Measurements from ENCODE around the gene RPL23.

RPL23 gene

DNA sequence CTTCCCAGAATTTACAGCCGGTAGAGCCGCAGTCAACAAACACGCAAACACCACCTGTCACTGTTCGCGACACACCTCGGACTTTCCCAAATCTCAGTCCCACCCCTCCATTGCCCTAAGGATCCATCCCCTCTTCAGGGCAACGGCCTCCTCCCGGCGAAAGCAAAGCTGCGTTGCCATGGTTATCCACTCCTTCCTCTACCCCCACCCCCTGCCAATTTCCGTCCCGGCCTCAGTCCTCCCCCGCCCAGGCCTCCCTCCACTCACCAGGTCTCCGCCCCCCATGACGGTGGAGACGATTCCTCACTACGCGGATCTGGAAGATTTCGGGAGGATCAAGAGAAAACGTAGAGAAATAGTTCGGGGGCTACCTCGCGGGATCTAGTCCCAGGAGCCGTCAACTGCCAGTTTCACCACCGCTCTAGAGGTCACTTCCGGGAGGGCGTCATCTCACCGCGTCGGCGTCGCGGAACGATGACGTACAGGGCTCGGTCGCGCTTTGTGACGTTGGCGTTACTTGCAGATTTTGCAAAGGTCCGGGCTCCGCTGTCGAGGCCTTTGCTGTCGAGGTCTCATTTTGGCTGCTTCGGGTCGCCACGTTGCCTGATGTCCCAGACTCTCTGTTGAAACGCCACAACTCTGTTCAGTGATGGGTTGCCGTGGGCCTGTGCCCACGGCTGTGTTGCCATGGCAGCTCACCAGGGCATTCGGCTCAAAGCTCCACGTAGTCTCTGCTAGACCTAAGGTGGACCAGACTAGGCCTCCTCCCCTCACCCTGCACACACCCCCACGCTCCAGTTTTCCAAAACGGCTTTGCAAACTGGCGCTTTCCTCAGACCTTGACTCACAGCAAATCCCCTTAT, 28.4 kb downstream of the RPL23 start, which contains the start of gene CWC25:
Gene CWC25, minus strand, starts transcription at position 423 of the 863 bp plus-strand sequence. Its CDS starts 138 bp downstream, at position 285.
- peak; percentile 94 for DNase-seq
- Histone ChIP-seq H3K27me3 (ENCODE audit: insufficient read depth, low read depth, severe bottlenecking) (no peaks in the 10 kb centered on the region), H3K36me3 (peaks cover 17% of the 10 kb centered on the region), H3K27ac (peak within 1 kb of the TSS; percentile 96), H3K4me3 (ENCODE audit: low read depth, low read length) (peak within 1 kb of the TSS; percentile 84), H3K9me3 (ENCODE audit: severe bottlenecking) (no peaks in the 10 kb centered on the region)
- TF ChIP-seq, protein P1, sequence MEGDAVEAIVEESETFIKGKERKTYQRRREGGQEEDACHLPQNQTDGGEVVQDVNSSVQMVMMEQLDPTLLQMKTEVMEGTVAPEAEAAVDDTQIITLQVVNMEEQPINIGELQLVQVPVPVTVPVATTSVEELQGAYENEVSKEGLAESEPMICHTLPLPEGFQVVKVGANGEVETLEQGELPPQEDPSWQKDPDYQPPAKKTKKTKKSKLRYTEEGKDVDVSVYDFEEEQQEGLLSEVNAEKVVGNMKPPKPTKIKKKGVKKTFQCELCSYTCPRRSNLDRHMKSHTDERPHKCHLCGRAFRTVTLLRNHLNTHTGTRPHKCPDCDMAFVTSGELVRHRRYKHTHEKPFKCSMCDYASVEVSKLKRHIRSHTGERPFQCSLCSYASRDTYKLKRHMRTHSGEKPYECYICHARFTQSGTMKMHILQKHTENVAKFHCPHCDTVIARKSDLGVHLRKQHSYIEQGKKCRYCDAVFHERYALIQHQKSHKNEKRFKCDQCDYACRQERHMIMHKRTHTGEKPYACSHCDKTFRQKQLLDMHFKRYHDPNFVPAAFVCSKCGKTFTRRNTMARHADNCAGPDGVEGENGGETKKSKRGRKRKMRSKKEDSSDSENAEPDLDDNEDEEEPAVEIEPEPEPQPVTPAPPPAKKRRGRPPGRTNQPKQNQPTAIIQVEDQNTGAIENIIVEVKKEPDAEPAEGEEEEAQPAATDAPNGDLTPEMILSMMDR (IDR thresholded peaks at IDR 0.05; ENCODE audit: low read depth, low read length) = no peak

DNA sequence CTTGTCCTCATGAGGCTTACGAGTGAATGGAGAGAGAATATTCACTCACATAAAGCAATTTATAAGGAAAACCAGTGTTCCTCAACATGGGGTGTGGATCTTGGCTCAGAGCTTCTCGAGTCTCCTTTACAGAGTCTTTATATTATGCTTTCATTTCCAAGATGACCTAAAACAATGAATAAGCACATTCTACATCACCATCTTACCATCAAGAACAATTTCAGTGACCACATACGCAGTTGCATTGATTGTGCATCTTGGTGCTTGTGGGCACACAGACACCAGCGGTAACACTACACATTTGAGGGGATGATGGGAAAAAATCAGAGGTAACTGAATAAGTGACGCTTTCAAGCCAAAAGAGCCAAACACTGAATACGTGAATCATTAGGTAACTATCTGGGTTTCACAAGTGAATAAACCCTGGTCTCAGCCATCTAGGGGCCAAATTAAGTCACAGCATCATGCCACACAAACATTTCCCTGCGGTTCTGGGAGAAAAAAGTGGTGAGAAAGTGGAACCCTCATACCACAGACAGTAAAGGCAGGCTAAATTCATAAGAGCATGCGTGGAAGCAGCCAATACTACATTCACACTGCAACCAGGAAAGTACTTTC, 37.8 kb downstream of the RPL23 start:
- Histone ChIP-seq H3K4me3 (ENCODE audit: low read depth, low read length) (no peak overlapping the region), H3K27me3 (ENCODE audit: insufficient read depth, low read depth, severe bottlenecking) (no peaks in the 10 kb centered on the region), H3K36me3 (peaks cover 72% of the 10 kb centered on the region), H3K27ac (no peak overlapping the region), H3K9me3 (ENCODE audit: severe bottlenecking) (no peaks in the 10 kb centered on the region)
- no peak for DNase-seq
- TF ChIP-seq, protein P1 (IDR thresholded peaks at IDR 0.05; ENCODE audit: low read depth, low read length) = peak; percentile 2; the same call in 1 of the 2 replicates

DNA sequence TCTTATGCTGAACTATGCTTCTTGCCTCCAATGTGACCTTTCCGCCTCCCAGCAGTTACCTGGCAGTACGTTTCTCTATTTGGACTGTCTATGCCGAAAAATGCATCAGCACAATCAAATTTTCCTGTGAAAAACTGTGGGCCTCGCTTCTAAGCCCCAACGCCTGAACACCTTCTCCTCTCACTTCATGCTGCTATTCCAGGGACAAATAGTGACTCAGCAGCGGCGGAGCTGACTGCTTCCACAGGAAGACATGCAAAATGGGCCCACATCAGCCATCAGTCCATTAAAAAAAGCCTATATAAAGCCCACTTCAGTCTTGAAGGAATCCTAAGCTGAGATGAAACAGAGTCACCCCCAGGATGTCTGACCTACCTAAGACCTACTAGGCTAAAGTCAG, 43.7 kb downstream of the RPL23 start:
- no peak for DNase-seq
- H3K27me3 ChIP-seq (ENCODE audit: insufficient read depth, low read depth, severe bottlenecking) = no peaks in the 10 kb centered on the region
- peaks cover 70% of the 10 kb centered on the region for H3K36me3 ChIP-seq
- H3K4me3 ChIP-seq (ENCODE audit: low read depth, low read length) = no peak overlapping the region
- no peak overlapping the region for H3K27ac ChIP-seq
- no peaks in the 10 kb centered on the region for H3K9me3 ChIP-seq (ENCODE audit: severe bottlenecking)
- TF ChIP-seq, protein P1 (IDR thresholded peaks at IDR 0.05; ENCODE audit: low read depth, low read length) = no peak

DNA sequence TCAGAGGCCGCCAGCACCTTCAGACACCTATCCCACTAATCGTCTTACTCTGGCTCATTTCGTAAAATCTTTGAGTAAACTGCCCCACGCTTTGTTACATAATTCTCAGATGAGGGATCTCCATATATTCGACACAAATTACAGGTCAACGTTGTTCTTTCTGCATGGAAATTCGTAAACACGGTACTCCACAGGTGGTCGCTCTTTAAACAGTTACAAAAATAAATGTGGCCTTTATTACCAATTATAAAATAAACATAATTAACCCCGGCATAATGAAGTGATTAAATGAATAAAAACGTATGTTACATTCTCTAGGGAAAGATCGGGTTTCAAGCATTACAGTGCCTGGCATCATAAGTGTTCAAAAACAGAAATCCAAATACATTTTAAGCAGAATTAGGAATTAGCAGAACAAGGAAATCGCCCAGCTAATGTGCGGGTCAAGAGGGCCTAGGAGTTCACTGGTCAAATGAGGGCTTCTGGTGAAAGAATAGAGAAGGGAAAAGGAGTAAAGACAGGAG, 53.2 kb downstream of the RPL23 start:
- H3K36me3 ChIP-seq = peaks cover 57% of the 10 kb centered on the region
- TF ChIP-seq, protein P1 (IDR thresholded peaks at IDR 0.05; ENCODE audit: low read depth, low read length) = no peak
- H3K9me3 ChIP-seq (ENCODE audit: severe bottlenecking) = no peaks in the 10 kb centered on the region
- no peaks in the 10 kb centered on the region for H3K27me3 ChIP-seq (ENCODE audit: insufficient read depth, low read depth, severe bottlenecking)
- H3K4me3 ChIP-seq (ENCODE audit: low read depth, low read length) = peak overlapping the region; percentile 65
- no peak for DNase-seq
- peak overlapping the region; percentile 100; the same call in 1 of the 2 replicates for H3K27ac ChIP-seq

DNA sequence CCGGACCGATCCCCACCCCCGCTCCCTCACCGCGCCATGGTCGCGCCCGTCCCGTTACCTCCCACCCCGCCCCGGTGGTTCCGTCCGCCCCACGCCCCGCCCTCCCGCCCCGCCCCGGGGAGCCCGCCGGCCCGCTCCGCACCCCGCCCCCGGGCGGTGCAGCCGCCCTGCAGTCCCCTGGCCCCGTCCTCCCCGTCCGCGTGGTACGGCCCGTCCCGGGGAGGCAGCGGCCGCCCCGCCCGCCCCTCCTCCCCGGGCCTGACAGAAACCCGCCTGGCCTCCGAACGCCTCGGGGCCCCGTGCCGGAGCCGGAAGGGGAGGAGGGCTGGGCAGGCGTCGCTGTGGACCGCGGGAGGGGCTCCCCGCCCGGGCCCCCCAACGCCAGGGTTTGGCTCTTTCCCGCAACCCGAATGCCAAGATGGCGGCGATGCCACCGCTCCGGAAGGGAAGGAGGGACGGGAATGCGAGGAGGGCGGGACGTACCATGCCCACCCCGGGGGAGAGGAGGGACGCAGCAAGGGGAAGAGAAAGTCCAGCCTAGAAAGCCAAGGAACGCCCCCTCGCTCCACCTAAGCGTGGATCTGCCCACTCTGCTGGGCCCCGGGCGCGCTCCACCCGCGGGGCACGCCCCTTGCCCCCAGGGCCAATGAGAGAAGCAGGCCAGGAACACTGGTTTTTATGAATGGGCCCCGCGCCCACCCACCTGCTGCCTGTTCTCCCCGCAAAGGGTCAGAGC, 53.9 kb downstream of the RPL23 start, which contains the start of gene PIP4K2B:
Gene PIP4K2B, minus strand, starts transcription at position 56 of the 736 bp plus-strand sequence. CDS start 132 bp downstream, outside the sequence.
- Histone ChIP-seq H3K4me3 (ENCODE audit: low read depth, low read length) (peak within 1 kb of the TSS; percentile 65), H3K27me3 (ENCODE audit: insufficient read depth, low read depth, severe bottlenecking) (no peaks in the 10 kb centered on the region), H3K9me3 (ENCODE audit: severe bottlenecking) (no peaks in the 10 kb centered on the region), H3K36me3 (peaks cover 53% of the 10 kb centered on the region), H3K27ac (peak within 1 kb of the TSS; percentile 100)
- TF ChIP-seq, protein P1 (IDR thresholded peaks at IDR 0.05; ENCODE audit: low read depth, low read length) = no peak
- peak; percentile 98 for DNase-seq
